ENCODE measurements around the gene COMMD4. TPM values are rescaled to one million over a fixed set of nuclear protein-coding genes. Genes with fewer than 3 reads are reported as not detected.
"Not testable (repeated sequence)": the region's sequence is repeated elsewhere in the genome, so short reads cannot be mapped to it uniquely, and the experiment has no call there.

Gene COMMD4
- total RNA-seq, 2 experiments from 2014 or later = 123 to 133 TPM

DNA sequence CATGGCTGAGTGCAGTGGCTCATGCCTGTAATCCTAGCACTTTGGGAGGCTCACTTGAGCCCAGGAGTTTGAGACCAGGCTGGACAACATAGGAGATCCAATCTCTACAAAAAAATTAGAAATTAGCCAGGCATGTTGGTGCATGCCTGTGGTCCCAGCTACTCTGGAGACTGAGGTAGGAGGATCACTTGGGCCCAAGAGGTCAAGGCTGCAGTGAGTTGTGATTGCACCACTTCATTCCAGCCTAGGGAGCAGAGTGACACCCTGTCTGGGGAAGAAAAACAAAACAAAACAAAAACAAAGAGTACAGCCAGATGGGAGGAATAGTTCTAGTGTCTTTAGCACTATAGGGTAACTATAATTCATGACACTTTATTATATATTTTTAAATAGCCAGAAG lies 26.2 kb upstream of the COMMD4 start:
- no peaks in the 10 kb centered on the region for H4K20me1 ChIP-seq (ENCODE audit: insufficient read depth, low read length)
- no peaks in the 10 kb centered on the region for H3K4me1 ChIP-seq (ENCODE audit: insufficient read depth, low read length, poor library complexity, severe bottlenecking)
- H3K36me3 ChIP-seq (ENCODE audit: insufficient read depth, low read length) = no peaks in the 10 kb centered on the region
- POLR2A ChIA-PET = no interaction called here
- TF ChIP-seq EZH2phosphoT487 (IDR thresholded peaks at IDR 0.05; ENCODE audit: borderline replicate concordance, low read depth, low read length) = no peak
- TF ChIP-seq CTCF (conservative IDR thresholded peaks at IDR 0.05; ENCODE audit: low read length) = no peak
- no peaks in the 10 kb centered on the region for H3K9me2 ChIP-seq (ENCODE audit: insufficient read depth, low read length)
- no TSS peak for BruUV-seq (replicated peaks)
- CTCF ChIA-PET (ENCODE audit: unreplicated experiment) = no interaction called here
- DNase-seq (ENCODE audit: low spot score) = no peak
- intact Hi-C loops (cut with micrococcal nuclease; ENCODE audit: unreplicated experiment) = loop anchor here (10.0 kb wide), 2 partner anchors 65 to 285 kb away; partner anchors contain the start of gene PPCDC
- no peak overlapping the region for H2AFZ ChIP-seq (ENCODE audit: low read length)
- H3K9me3 ChIP-seq (ENCODE audit: low read length) = no peaks in the 10 kb centered on the region
- H3K4me2 ChIP-seq (ENCODE audit: low read length) = no peak overlapping the region
- H3K27ac ChIP-seq (ENCODE audit: low read depth, low read length, poor library complexity, severe bottlenecking) = no peak overlapping the region
- no peaks in the 10 kb centered on the region for H3K79me2 ChIP-seq (ENCODE audit: insufficient read depth, low read depth, low read length)
- no peak overlapping the region for H3K4me3 ChIP-seq (ENCODE audit: low read depth, low read length, poor library complexity, severe bottlenecking)

DNA sequence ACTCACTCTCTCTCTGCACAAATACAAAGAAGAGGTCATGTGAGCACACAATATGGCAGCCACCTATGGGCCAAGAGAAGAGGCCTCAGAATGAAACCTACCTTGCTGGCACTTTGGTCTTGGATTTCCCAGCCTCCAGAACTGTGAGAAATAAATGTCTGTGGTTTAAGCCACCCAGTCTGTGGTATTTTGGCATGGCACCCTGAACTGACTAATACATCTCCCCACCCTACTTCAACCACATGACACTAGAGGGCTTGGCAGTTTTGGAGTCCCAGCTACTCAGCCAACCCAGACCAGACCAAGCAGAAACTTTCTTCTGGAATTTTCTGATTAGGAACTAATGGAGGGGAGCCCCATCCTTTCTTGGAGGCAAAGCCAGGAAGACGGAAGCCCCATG lies 23.3 kb upstream of the COMMD4 start:
- BruUV-seq (replicated peaks); H3K9me2 ChIP-seq (ENCODE audit: insufficient read depth, low read length); intact Hi-C loops (cut with micrococcal nuclease; ENCODE audit: unreplicated experiment); H3K9me3 ChIP-seq (ENCODE audit: low read length); DNase-seq (ENCODE audit: low spot score); H3K36me3 ChIP-seq (ENCODE audit: insufficient read depth, low read length); H3K4me1 ChIP-seq (ENCODE audit: insufficient read depth, low read length, poor library complexity, severe bottlenecking); H3K4me3 ChIP-seq (ENCODE audit: low read depth, low read length, poor library complexity, severe bottlenecking); H3K4me2 ChIP-seq (ENCODE audit: low read length); CTCF ChIA-PET (ENCODE audit: unreplicated experiment); H3K27ac ChIP-seq (ENCODE audit: low read depth, low read length, poor library complexity, severe bottlenecking); POLR2A ChIA-PET; H4K20me1 ChIP-seq (ENCODE audit: insufficient read depth, low read length); H3K79me2 ChIP-seq (ENCODE audit: insufficient read depth, low read depth, low read length); H2AFZ ChIP-seq (ENCODE audit: low read length): not testable (repeated sequence)

DNA sequence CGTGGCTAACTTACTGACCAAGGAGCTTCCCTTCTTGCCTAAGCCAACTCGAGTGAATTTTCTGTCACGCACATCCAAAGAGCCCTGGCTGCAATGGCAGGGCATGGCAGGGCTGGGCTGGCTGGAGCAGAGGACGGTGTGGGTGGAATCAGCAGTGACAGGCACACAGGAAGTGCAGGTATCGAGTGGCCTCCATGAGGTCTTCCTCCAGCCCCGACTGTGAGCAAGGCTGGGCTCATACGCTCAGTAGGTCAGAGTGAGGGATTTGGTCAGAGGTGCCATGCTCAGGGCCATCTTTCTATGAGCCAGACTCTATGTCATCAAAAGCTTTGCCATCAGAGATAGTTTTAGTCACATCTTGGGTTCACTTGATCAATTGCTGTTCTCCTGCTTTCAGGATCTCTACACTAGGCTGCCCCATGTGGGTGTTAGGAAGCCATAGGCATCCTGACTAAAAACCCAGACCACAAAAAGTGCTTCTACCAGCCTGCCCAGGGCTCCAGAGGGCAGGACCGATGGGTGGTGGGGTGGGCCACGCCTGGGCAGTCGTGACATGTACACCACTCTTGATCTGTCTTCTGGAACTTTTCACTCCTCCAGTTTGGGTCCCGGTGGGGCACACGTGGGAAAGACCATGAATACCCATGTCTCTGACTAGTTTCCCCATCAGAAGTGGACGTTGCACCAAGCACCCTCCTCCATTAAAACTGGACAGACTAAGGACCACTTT lies 22.6 kb upstream of the COMMD4 start:
- Histone ChIP-seq H4K20me1 (ENCODE audit: insufficient read depth, low read length) (no peaks in the 10 kb centered on the region), H3K9me3 (ENCODE audit: low read length) (no peaks in the 10 kb centered on the region), H3K4me1 (ENCODE audit: insufficient read depth, low read length, poor library complexity, severe bottlenecking) (no peaks in the 10 kb centered on the region), H2AFZ (ENCODE audit: low read length) (no peak overlapping the region), H3K4me3 (ENCODE audit: low read depth, low read length, poor library complexity, severe bottlenecking) (no peak overlapping the region), H3K79me2 (ENCODE audit: insufficient read depth, low read depth, low read length) (no peaks in the 10 kb centered on the region), H3K36me3 (ENCODE audit: insufficient read depth, low read length) (no peaks in the 10 kb centered on the region), H3K4me2 (ENCODE audit: low read length) (no peak overlapping the region), H3K9me2 (ENCODE audit: insufficient read depth, low read length) (no peaks in the 10 kb centered on the region), H3K27ac (ENCODE audit: low read depth, low read length, poor library complexity, severe bottlenecking) (no peak overlapping the region)
- POLR2A ChIA-PET = no interaction called here
- no TSS peak for BruUV-seq (replicated peaks)
- no peak for TF ChIP-seq EZH2phosphoT487 (IDR thresholded peaks at IDR 0.05; ENCODE audit: borderline replicate concordance, low read depth, low read length)
- no peak for TF ChIP-seq CTCF (conservative IDR thresholded peaks at IDR 0.05; ENCODE audit: low read length)
- CTCF ChIA-PET (ENCODE audit: unreplicated experiment) = no interaction called here
- intact Hi-C loops (cut with micrococcal nuclease; ENCODE audit: unreplicated experiment) = no loop called here
- DNase-seq (ENCODE audit: low spot score) = no peak

Data from OCI-LY7 (cell line).